PFSK-1 (cell line): ENCODE results near the gene OR9G1.

Experiments
- FOXP2 ChIP-seq: optimal IDR thresholded peaks from 2 replicates; pipeline ENCODE3; 2011; ENCODE audit warnings: borderline replicate concordance, control low read depth, inconsistent platforms; ENCODE audit not compliant: insufficient read depth; ENCODE audit errors: extremely low read length, extremely low read depth
- POLR2AphosphoS5 ChIP-seq: IDR thresholded peaks from 2 replicates; pipeline ENCODE4 v1.6.1; 2012; ENCODE audit warnings: low read depth, mild to moderate bottlenecking, control low read depth, low read length, moderate library complexity
- REST ChIP-seq, 2 experiments: IDR thresholded peaks; 2 replicates each; pipeline versions ENCODE4 v1.6.1 to v1.8.0; 2011 to 2012; ENCODE audit warnings: low read depth in 2 of 2, low read length in 2 of 2, control low read depth in 1 of 2, inconsistent platforms in 1 of 2, mild to moderate bottlenecking in 1 of 2, moderate library complexity in 1 of 2; ENCODE audit not compliant: insufficient read depth in 1 of 2
- SIN3A ChIP-seq: IDR thresholded peaks from 2 replicates; pipeline ENCODE4 v1.6.1; 2012; ENCODE audit warnings: mild to moderate bottlenecking, low read length, moderate library complexity, borderline replicate concordance; ENCODE audit not compliant: insufficient read depth
- TAF1 ChIP-seq: IDR thresholded peaks from 2 replicates; pipeline ENCODE4 v1.6.1; 2012; ENCODE audit warnings: low read length, control low read depth, borderline replicate concordance; ENCODE audit not compliant: insufficient read depth

OR9G1 gene

DNA sequence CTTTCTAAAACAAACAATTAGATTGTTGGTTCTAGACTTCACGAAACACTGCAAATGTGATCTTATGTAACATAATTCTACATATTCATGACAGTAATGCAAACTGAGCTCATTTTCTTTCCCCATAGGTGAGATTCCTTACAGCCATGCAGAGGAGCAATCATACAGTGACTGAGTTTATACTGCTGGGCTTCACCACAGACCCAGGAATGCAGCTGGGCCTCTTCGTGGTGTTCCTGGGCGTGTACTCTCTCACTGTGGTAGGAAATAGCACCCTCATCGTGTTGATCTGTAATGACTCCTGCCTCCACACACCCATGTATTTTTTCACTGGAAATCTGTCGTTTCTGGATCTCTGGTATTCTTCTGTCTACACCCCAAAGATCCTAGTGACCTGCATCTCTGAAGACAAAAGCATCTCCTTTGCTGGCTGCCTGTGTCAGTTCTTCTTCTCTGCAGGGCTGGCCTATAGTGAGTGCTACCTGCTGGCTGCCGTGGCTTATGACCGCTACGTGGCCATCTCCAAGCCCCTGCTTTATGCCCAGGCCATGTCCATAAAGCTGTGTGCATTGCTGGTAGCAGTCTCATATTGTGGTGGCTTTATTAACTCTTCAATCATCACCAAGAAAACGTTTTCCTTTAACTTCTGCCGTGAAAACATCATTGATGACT lies 1.5 kb downstream of the OR9G1 start:
- no peak for TF ChIP-seq POLR2AphosphoS5
- no peak for TF ChIP-seq FOXP2
- TF ChIP-seq SIN3A = no peak
- no peak for TF ChIP-seq REST (IDR thresholded peaks at IDR 0.05; ENCODE audit: insufficient read depth in 1 of 2, low read depth in 2 of 2, low read length in 2 of 2)

DNA sequence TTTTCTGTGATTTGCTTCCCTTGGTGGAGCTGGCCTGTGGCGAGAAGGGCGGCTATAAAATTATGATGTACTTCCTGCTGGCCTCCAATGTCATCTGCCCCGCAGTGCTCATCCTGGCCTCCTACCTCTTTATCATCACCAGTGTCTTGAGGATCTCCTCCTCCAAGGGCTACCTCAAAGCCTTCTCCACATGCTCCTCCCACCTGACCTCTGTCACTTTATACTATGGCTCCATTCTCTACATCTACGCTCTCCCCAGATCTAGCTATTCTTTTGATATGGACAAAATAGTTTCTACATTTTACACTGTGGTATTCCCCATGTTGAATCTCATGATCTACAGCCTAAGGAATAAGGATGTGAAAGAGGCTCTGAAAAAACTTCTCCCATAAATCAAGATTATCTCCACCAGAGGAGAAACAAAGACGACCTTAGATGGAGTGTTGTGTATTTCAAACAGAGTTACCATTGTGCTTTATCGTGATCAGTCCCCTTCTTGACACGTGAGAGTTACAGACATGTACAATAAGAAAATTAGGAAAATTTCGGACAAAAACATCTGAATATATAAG lies 2.1 kb downstream of the OR9G1 start:
- no peak for TF ChIP-seq FOXP2
- TF ChIP-seq REST (IDR thresholded peaks at IDR 0.05; ENCODE audit: insufficient read depth in 1 of 2, low read depth in 2 of 2, low read length in 2 of 2) = no peak
- no peak for TF ChIP-seq TAF1
- no peak for TF ChIP-seq POLR2AphosphoS5
- no peak for TF ChIP-seq SIN3A

DNA sequence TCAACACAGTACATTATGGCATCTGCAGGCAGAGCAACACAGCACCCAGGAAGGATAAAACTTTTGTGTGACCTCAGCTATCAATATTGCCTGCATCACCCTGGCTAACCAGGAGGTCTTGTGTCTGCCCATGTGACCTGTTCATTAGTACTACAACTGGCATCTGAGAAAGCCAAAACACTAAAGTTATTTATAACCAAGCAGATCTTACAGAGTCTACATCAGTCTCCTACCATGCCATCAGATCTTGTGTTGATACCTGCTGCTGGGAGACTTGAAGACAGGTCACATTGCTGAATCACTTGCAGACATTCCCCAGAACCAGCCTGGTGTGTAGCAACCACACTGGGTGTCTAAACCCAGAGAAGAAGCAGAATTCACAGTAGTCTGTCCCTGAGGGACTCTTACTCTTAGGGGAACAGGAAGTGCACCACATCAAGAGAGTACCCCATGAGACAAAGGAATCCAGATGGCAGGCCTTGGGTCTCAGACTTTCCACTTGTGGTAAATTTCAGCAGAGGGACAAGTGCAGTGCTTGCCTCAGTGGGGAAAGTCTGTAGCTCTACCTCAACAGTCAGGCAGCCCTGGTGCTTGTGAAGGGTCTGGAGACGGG lies 7.0 kb downstream of the OR9G1 start:
- TF ChIP-seq REST (IDR thresholded peaks at IDR 0.05; ENCODE audit: insufficient read depth in 1 of 2, low read depth in 2 of 2, low read length in 2 of 2) (no peak), SIN3A (no peak), POLR2AphosphoS5 (no peak), FOXP2 (no peak), TAF1 (no peak)

DNA sequence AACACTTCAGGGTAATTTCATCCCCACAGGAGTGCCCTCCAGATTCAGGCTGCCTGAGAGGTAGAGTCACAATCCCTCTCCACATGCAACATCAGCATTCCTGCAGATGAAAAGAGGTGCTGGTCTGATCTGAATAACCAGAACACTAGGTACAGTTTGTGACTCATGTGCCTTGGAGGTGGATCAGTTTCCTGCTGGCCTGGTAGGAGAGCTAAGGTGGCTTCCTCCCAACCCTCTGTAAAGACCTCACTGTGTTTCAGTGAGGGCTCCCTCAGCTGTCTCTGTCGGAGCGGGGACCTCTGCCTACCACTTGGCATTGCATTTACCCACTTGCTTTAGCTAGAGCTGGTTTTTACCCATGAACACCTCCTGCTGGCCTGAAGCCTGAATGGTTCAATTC lies 7.6 kb downstream of the OR9G1 start:
- TF ChIP-seq FOXP2 = no peak
- no peak for TF ChIP-seq POLR2AphosphoS5

GRCh38 chr11:56714206-56714605 lies 15.3 kb downstream of the OR9G1 start:
- TF ChIP-seq FOXP2 (no peak), TAF1 (no peak), POLR2AphosphoS5 (no peak), SIN3A (no peak), REST (IDR thresholded peaks at IDR 0.05; ENCODE audit: insufficient read depth in 1 of 2, low read depth in 2 of 2, low read length in 2 of 2) (no peak)
